Inflammatory macrophage (primary cell): ENCODE data around the gene PRDM16.

ENCODE experiments used
- DNase-seq, 2 donors: peaks; one replicate each; pipeline ENCODE4 v3.0.0-alpha.2; 2020 to 2022

PRDM16 gene

GRCh38 chr1:3248155-3249141 is 179.4 kb downstream of the PRDM16 start:
- DNase-seq, result no peak

- no peak for DNase-seq
These were observed 180.2 kb downstream of the PRDM16 start for GRCh38 chr1:3249231-3249630.

DNA sequence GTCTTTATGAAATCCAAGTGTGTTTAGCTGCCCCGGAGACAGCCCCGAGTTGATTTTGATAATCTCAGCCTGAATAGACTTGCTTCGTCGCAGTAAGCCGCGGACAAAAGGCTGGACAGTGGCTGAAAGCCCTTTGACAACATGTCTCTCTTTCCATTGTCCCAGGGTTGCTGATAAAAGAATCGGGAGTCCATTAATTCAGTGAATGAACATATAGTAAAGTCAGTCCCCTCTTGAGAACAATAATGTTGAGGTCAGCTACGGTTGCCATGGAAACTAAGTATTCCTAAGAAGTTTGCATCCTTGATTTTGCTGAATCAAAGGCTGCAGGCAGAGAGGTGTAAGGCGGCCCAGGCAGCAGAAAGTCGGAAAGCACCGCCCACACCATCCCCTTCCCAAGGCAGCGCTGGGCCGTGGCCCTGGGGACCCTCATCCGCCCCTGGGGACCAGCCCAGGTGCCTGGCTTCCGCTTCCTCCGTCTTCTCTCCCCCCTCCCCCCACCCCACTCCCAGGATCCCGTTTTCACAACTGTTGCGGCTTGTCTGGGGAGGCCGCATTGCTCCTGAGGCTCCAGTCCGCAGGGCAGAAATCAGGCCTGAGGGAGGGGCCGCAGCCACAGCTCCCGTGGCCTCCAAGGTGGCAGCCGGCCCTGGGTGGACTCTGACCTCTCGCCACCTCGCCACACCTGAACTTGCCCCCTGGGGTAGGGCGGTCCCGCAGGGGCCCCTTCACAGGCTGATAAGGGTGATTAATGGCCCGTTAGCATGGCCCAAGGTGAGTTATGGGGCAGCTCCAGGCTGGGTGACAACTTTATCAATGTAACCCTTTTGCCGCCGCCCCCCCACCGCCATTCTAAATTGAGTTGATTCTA is 180.9 kb downstream of the PRDM16 start:
- DNase-seq, result no peak

- DNase-seq, result no peak
These were observed 181.6 kb downstream of the PRDM16 start for GRCh38 chr1:3250624-3251023.

DNA sequence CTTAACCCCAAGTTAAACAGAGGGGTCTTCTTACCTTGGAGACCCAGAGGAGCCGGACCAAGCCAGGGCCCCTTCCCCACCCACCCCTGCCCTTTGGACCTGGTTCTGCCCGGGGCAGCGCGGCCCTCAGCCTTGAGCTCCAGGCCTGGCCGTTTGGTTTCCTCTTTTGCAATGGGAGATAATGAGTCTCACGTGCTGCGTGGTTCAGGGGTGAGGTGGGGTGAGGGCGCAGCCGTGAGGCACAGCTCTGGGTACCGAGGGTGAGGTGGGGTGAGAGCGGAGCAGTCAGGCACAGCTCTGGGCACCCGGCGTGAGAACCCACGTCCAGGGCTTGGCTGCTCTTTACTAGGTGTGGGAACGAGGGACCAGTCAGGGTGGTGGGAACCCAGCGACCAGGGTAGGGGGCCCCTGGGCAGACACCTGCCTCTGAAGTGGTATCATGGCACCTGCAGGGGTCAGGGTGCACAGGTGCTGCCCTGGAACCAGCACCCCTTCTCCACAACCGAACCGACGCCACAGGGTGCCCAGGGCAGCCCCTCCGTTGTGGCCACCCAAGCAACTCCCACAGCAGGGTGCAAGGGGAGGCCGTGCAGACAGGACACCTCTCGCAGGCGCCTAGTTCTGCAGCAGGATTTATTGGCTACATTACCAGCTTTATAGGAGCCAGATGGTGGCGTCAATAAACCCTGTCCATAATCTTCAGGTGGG is 182.2 kb downstream of the PRDM16 start:
- no peak for DNase-seq

DNA sequence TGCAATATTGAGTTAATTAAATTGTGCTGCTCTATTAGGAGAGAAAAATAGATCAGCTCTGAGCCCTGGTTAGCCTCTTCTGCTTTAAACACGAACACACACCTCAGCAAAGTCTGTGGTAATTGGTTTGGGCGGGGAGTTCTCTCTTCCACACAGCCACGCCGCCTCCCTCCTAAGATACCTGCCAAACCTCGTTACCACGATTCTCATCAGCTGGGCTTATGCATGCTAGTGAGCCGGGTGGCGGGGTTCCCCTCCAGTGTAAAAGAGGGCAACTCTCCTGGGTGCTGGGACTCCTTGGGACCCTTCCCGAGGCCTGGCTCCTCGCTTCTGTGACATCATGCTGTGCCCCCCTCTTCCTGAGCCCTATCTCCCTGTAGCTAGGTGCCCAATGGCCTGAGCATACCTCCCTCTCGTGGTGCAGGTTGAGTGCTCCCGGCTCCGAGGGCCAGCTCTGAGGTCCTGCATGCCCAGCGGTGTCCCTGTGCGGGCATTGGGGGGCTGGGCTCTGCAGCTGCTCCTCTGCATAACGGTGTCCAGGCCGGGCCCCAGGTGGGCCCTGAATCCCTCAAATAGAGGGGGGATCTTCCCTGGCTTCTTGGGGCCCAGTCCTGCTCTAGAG is 182.9 kb downstream of the PRDM16 start:
- DNase-seq, result no peak

DNA sequence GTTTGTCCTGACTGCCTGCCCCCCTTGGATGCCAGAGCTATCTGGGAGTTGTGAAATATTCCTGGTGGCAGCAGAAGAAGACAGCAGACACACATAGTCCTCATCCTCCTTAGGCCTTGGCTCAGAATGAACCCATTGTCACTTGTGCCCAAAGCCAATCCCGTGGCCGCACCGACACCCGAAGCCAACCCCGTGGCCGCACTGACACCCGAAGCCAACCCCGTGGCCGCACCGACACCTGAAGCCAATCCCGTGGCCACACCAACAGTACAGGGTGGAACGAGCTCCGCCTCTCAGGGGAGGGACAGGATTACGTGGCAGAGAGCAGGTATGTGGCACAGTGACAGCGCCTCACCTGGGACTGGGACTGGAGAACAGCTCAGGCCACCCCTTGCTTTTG is 186.7 kb downstream of the PRDM16 start:
- DNase-seq, result no peak

DNA sequence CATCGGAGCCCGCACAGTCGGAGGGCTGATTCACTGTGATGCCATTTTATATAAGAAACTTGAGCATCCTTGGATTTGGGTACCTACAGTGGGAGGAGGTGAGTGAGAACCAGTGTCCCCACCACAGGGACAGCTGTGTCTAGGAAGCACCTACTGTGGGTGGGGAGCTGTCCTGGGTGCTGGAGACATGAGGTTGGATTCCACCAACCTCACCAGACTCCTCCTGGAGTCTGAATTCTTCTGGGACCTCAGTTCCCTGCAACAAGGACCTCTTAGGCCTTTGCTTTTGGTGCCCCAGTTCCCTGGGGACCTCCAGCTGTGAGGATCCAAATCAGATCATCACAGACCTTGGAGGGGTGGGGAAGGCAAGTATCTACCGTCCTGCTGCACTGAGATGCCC is 188.8 kb downstream of the PRDM16 start:
- DNase-seq, result no peak

- DNase-seq, result no peak
These were observed 189.5 kb downstream of the PRDM16 start for GRCh38 chr1:3258386-3259003.

GRCh38 chr1:3259020-3259419 is 190.0 kb downstream of the PRDM16 start:
- DNase-seq, result no peak

DNA sequence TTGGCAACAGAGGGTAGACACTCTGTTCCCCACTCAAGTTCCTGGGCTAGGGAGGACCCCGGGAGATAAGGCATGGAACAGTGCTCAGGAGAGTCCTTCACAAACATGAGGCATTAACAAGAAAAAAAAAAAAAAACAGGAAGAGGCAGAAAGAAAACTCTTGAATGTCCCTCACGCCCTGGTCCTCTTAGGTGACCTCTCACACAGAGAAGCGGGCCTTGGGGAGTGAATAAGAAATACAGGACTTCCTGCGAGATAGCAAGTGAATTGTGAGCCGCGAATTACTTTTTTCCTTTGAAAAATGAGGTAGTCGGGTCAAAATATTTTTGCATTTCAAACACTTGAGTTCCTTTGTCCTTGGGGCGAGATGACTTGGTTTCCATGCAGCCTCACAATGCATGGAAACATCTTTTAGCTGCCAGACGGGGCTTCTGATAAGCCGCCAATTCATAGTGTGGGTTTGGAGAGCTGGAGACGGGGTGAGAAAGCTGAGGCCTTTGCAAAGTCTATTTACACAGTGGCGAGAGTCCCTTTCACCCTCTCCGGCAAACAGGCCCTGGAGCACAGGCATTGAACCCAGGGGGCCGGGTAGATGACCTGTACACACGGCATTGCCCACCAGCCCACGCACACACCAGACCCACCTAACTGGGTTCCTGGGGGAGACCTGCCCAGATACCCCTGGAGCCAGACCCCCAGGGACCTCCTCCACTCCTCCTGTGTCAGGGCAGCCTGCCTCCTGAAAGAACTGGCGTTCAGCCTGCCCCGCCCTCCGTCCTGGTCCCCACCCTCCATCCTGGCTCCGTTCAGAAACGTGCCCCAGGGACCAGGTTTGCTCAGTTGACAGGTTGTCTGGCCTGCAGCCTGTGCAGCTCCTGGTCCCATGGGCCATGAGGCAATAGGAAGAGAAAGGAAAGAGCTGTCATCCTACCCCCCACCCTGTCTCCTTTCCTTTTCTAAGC is 192.3 kb downstream of the PRDM16 start:
- DNase-seq, result no peak

DNA sequence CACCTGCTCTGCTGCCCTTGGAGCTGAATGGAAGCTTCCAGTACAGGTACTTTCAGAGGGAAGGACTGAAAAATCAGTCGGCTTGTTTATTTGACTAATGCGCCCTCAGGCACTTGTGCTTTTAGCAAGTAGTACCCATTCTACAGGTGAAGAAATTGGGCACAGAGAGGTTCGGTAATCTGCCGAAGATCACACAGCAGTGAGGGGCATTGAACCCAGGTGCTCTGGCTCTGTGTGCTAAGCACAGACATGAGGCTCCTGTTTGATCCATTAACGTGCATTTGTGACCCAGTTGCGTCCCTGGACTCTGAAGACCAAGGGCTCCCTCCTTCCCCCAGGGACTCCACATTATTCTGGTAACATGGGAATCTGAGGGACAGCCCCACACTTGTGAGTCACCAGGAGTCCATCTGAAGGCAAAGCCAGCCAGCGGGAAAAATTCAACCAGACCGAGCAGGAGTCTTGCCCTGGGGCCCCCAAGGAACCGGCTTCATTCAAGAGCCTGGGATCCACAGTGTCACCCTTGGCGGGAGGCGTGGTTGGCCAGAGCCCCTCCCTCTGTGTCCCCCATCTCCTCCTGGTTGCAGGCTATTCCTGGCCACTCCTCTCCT is 193.1 kb downstream of the PRDM16 start:
- no peak for DNase-seq

- no peak for DNase-seq
These were observed 193.8 kb downstream of the PRDM16 start for GRCh38 chr1:3262681-3263286.

DNA sequence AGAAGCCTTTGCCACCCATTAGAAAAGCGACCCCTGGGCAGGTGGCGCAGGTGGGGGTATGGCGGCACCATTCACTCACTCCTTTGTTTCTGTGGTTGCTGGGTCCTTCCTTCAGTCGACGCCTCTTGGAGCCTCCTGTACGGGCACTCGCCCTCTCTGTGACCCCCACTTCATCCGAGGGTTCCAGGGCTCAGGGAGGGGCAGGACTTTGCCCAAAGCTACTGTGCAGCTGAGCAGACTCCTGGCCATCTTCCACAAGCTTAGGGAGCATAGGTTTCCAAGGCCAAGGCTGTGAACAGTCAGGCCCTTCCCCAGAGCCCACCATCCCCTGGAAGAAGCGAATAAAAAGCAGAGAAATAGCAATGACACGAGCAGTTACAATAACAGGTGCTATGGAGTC is 194.8 kb downstream of the PRDM16 start:
- no peak for DNase-seq

DNA sequence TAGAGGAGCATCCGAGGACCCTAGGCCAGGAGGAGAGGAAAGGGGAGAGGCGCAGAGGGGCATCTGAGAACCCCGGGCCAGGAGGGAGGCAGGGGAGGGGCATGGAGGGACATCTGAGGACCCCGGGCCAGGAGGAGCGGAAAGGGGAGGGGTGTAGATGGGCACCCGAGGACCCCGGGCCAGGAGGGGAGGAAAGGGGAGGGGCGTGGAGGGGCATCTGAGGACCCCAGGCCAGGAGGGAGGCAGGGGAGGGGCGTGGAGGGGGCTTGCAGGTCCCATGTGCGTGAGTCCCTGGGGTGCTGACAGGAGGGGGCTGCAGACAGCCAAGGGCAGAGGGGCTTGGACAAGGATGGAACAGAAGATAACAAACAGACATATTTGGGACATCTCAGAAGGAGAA is 195.5 kb downstream of the PRDM16 start:
- no peak for DNase-seq

DNA sequence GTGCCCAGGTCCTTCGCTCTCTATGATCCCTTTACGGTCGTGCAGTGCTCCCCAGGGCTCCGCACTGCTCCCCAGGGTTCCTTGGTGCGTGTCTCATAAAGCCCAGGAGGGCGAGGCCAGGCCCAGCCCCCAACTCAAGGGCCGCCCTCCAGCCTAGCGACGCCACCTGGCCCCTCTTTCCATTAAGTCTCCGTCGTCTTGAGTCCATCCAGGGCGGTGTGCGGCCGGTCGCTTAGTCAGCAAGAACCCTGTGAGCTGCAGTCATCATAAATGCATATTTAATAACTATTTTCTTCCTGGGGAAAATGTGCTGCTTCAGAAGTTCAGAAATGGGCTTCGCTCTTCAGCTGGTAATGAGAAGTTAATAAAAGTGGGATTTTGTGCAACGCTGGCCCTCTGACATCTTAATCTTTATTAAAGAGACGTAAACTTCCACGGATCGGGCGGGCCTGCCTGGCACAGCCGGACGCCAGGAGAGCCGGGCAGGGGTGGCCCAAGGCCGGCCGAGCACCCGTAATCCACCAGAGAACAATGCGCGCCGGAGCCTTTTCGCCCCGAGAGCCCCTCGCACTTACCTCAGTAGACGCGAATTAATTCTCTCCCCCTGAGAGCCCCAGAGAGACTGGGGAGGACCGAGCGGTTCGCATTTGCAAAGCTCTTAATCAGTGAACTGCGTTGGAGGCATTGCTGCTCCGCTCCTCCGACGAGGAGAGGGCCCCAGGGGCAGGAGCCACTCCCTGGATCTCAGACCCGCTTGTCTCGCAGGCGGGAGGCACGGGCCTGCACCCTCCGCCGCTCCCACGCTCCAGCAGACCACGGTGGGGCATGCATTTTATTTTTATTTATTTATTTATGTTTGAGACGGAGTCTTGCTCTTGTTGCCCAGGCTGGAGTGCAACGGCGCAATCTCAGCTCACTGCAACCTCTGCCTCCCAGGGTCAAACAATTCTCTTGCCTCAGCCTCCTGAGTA is 197.1 kb downstream of the PRDM16 start:
- no peak for DNase-seq

DNA sequence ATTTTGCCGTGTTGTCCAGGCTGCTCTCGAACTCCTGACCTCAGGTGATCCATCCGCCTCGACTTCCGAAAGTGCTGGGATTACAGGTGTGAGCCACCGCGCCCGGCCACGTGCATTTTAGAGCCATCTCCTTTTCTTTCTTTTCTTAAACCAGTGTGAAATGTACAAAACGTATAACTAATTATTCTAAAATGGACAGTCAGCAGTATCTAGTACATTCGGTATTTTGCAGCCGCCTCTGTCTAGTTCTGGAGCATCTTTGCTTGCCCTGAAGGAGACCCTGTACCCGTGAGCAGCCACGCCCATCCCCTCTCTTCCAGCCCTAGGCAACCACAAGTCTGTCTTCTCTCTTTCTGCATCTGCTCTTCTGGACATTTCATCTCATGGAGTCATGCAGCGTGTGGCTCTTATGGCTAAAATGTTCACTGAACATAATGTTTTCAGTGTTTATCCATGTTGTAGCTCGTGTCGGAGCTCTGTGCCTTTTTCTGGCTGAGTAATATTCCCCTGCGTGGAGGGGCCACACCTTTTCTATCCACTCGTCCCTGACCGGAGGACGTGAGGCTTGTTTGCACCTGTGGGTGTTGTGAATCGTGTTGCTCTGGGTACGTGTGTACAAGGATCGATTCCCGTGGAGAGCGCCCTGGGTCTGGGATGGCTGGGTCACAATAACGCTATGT is 198.0 kb downstream of the PRDM16 start:
- DNase-seq, result no peak
